GM19372 (cell line): ENCODE measurements around the gene CRADD.

Experiments
- ATAC-seq: cut with Tn5 transposase; IDR thresholded peaks from one replicate; pipeline ENCODE4 v1.9.1; 2021; ENCODE audit warnings: mild to moderate bottlenecking, low read depth, moderate library complexity; ENCODE audit not compliant: unreplicated experiment

Gene CRADD

GRCh38 chr12:93670104-93670503, 7.1 kb upstream of the CRADD start:
- no peak for ATAC-seq

DNA sequence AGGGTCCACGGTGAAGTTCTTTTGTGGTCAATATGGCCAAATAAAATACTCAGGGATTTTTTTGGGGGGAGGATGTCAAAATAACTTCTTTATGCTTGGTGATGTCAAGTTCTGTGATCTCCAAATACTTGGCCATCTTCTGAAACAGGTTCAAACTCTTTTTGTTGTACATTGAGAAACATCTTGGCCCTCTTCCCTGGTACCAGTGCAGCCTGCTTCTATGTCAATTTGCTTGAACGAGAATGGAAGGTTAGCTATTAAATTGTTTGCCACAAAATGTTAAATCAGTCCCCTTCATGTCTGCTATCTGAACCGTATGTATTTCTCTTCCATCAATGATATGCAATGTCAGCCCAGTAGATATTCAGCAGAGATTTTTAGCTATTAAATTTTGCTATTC, 6.1 kb upstream of the CRADD start:
- ATAC-seq, result no peak

GRCh38 chr12:93673084-93673483, 4.1 kb upstream of the CRADD start:
- no peak for ATAC-seq

- ATAC-seq, result no peak
These were observed 2.8 kb upstream of the CRADD start for GRCh38 chr12:93674386-93674785.

GRCh38 chr12:93676408-93677194, 574 bp upstream of the CRADD start:
- no peak for ATAC-seq

GRCh38 chr12:93678779-93679178, 1.6 kb downstream of the CRADD start:
- no peak for ATAC-seq

DNA sequence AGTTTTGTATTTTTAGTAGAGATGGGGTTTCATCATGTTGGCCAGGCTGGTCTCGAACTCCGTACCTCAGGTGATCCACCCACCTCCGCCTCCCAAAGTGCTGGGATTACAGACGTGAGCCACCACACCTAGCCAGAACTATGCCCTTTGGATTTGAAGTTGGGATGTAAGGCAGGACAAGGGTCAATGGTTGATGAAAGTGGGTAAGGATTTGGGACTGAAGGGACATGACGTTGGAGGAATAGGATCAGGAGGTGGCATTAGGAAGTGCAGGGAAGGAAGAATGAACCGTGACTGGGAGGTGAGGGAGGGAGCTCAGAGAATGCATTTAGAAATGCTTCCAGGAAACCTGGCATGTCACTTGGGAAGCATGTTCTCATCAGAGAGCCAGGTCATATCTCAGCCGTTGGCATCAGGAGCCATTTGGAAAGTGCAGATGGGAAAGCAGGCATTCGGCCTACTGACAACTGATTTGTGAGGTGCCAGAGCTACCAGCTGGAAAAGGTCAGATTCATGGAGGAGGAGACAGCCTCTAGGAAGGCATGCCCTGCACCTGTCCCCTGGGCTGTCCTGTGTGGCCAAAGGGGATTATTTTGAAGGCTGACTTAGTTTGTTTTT, 2.2 kb downstream of the CRADD start:
- no peak for ATAC-seq

GRCh38 chr12:93680006-93680405, 2.8 kb downstream of the CRADD start:
- ATAC-seq, result no peak

DNA sequence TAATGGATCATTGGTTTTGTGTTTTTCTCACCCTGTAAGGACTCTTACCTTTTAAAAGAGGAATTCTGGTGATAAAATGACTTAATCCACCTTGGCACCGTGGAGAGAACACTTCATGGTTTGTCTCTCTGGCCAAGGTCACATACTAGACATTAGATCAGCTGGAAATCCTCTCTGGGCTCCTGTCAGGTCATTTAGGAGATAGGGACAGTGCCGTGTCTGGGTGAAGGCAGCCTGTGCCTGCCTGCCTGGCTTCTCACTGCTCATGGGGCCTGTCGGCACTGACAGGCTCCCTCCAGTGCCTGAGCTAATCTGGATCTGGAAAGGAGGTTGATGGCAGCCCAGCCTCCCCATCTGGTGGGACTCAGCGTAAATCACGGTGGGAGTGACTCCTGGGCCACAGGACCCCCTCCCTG, 5.7 kb downstream of the CRADD start:
- ATAC-seq, result no peak

DNA sequence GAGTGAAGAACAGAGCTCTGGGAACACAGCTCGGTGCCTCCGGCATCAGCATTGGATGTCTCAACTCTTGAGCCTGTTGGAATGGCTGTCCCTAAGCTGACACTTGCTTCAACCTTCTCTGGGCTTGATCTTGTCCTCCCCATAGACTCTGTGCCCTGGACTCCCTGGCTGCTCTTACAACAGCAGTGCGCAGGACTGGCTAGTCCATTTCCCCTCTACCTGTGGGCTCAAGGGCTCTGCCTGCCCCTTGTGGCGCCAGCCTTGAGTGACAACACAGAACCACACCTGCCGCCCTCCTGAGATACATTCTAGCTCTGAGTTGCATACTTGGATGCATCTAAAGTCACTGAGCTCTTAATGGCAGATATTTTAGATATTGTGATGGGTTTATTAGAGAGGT, 6.2 kb downstream of the CRADD start:
- ATAC-seq, result no peak

GRCh38 chr12:93684716-93685115, 7.5 kb downstream of the CRADD start:
- ATAC-seq, result no peak

GRCh38 chr12:93686572-93687356, 9.6 kb downstream of the CRADD start:
- ATAC-seq, result no peak

- ATAC-seq, result no peak
These were observed 12.1 kb downstream of the CRADD start for GRCh38 chr12:93689076-93689834.

DNA sequence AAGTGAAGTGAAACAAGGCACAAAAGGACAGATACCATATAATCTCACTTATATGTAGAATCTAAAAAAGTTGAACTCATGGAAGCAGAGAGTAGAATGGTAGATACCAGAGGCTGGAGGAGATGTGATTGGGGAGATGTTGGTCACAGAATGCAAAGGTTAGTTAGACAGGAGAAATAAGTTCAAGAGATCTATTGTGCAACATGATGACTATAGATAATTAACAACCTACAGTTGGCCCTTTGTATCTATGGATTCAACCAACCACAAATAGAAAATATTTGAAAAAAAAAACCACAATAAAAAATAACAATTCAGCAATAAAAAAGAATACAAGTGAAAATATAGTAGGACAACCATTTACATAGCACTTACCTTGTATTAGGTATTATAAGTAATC, 19.3 kb downstream of the CRADD start:
- no peak for ATAC-seq

DNA sequence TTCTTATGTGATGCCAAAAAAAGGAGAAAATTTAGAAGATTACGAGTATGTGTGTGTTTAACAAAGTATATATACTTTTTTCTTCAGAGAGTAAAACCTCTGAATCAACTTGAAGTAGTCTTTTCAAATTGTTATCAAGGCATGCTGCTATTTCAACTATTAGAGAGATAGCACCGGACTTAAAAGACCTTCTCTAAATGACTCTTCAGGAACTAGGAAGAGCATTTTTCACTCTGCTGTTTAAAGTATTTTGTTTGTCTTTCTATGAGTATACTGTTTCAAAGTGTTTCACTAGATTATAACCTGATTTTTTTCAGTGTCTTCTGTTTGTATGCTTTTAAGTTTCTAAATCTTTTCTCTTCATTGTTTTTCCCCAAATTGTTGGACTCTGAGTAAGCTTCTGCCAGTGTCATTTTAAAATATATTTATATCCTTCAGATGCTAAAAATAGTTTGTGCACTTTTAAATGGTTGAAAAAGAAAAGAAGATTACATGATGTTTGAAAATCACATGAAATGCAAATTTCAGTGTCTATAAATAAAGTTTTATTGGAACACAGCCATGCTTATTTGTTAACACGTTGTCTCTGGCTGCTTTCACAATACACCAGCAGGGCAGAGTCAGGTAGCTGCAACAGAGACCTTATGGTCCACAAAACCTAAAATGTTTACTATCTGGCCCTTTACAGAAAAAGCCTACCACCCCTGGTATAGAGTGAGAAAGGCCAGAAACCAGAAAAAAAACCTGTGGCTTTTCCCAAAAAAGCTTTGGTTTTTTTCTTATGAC, 21.3 kb downstream of the CRADD start:
- ATAC-seq, result no peak

DNA sequence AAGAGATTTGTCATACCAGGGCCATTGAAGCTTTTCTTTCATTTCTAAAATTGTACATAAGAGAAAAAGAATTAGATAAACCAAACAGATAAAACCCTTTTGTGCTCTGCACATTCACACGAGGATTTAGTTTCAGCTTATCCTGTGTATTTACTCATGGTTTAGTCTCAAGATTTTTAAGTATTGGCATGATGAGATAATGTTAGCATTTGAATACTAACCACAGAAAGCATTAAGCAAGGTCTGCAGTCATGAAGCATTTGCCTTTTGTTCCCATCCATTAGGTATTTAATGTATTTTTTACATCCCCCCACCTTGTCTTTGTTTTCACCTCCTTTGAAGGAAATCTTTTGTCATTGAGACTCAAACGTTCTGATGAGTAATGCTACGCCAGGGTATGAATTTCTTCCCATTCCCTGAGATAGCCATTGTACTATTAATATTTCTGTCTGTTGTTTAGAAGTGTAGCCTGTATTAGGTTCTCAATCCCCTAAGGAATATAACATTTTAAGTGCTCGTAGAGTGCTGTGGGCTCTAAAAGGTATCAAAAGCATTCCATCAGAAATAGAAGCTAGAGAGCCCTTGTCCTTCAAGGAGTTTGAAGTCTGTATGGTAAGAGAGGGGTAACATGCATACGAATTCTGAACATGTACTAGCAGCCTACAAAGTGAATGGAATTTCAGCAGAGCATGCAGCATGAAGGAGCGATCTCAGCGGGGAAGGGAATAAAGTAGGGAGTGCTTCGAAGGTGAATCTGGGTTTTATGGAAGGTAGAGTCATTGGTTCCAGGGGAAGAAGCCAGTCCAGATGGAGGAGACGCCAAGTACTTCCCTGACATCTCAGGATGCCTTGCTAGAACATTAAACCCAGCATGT, 22.3 kb downstream of the CRADD start:
- no peak for ATAC-seq

DNA sequence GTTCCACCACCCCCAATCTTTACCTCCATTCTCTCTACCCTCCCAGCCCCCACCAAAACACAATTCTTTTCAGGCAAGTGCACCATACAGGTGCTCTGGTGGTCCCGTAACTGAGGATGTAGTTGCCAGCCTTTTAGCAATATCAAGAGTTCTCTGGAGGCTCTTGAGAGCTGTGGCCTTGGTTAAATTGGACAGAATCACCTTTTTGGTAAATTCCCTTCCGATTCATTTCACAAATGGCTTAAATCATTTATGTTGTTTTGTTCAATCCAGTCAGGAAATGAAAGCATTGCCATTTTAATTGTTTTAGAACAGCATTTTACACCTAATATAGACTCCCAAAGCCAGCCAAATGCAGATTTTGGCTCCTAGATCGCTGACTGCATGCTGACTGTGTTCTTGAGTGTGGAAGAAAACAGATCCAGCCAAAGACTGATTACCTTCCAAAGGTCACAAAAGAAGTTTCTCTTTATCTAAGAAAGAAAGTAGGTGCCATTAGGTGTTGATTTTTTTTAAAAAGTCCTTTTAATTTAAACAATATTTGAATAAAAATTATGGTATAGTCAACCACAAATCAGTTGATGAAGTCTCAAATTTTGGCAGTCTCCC, 25.6 kb downstream of the CRADD start:
- ATAC-seq, result no peak

DNA sequence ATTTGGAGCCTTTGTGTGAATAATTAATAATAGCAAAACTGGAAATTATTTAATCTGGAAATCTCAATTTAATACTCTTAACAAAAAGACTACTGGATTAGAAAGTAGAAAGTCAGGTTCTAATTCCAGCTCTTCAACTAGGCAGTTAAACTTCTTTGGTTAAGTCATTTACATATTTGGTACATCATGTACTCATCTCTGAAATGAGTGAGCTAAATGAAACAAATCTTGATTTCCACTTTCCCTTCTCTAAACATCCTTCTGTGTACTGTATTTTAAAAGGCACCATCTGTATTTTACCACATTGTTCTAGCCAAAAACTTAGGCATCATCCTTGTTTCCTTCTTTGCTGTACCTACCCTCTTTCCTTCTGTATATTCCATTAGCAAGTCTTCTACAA, 26.9 kb downstream of the CRADD start:
- ATAC-seq, result no peak

GRCh38 chr12:93704625-93705024, 27.4 kb downstream of the CRADD start:
- no peak for ATAC-seq
